Activated CD8-positive, alpha-beta T cell treated with anti-CD3 and anti-CD28 coated beads, Interleukin-2, amount 10 ng/mL, durations not matched to agents 7 days and 5 days (primary cell): ENCODE measurements around the gene SEMA5A. TPM values are rescaled to one million over a fixed set of nuclear protein-coding genes. Genes with fewer than 3 reads are reported as not detected.

Experiments
- ATAC-seq: fragments of 150-1000 bp; cut with Tn5 transposase; one replicate; pipeline ENCODE4 v1.10.0; 2021; ENCODE audit warnings: moderate library complexity
- CTCF ChIA-PET: fragments of 350-600 bp; sonication (Branson Sonifier 250); formaldehyde crosslinking; loops from one replicate; lab custom pipeline; 2021; ENCODE audit warnings: antibody characterized with exemption; lab: Charles Lee
- POLR2A ChIA-PET: fragments of 350-600 bp; sonication (Branson Sonifier 250); formaldehyde crosslinking; loops from one replicate; lab custom pipeline; 2021; ENCODE audit warnings: antibody characterized with exemption; lab: Charles Lee
- DNase-seq: peaks from one replicate; pipeline ENCODE4 v3.0.0-alpha.2; 2020
- H3K27ac Mint-ChIP-seq: one replicate; pipeline ENCODE4 v1.8.0; 2021; ENCODE audit warnings: mild to moderate bottlenecking, mixed read lengths
- H3K27me3 Mint-ChIP-seq: one replicate; pipeline ENCODE4 v1.8.0; 2021; ENCODE audit warnings: low read depth, mixed read lengths
- H3K36me3 Mint-ChIP-seq: one replicate; pipeline ENCODE4 v1.8.0; 2021; ENCODE audit warnings: low read depth, mixed read lengths
- H3K4me1 Mint-ChIP-seq: one replicate; pipeline ENCODE4 v1.8.0; 2021; ENCODE audit warnings: low read depth, mixed read lengths
- H3K4me3 Mint-ChIP-seq: one replicate; pipeline ENCODE4 v1.8.0; 2021; ENCODE audit warnings: mild to moderate bottlenecking, mixed read lengths
- H3K9me3 Mint-ChIP-seq: one replicate; pipeline ENCODE4 v1.8.0; 2022; ENCODE audit warnings: mixed read lengths; ENCODE audit not compliant: insufficient read depth
- total RNA-seq, 2 experiments: library from RNA; stranded (reverse); gene quantifications; one replicate each; pipeline ENCODE4 v1.2.3, GENCODE V29; 2021

The SEMA5A gene
- total RNA-seq, 2 experiments from 2014 or later, result not detected

DNA sequence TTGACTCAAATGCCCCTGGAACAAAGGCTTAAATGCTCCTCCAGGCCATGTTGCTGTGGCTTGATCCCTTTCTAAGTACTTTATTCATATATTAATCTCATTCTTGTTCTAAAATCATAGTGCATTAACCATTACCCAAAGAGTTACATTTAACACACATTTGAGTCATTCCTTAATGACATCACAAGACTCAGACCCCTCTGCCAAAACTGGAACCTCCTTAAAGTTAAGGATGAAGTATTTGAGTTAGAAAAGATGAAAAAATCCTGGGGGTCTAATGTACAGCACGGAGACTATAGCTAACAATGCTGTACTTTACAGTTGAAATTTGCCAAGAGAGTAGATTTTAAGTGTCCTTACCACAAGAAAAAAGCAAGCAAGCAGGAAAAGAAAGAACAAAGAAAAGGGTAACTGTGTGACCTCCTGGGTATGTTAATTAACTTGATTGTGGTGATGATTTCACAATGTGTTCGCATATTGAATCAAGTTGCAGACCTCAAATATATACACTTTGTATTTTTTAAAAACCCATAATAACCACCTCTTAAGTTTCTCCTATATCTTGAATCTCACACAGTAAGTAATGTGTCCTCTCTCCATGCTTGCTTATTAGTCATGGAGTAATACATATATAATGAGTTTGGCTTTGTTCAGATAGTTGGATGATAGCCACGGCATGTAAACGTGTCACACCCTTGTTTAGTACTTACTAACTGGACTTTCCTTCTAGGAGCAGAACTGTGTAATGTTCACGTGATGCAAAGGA is 376.9 kb downstream of the SEMA5A start:
- POLR2A ChIA-PET, result no interaction called here
- Mint-ChIP-seq H3K27me3 (no peaks in the 10 kb centered on the region), H3K27ac (no peak overlapping the region), H3K36me3 (no peaks in the 10 kb centered on the region), H3K9me3 (no peaks in the 10 kb centered on the region), H3K4me3 (no peak overlapping the region), H3K4me1 (no peaks in the 10 kb centered on the region)
- ATAC-seq (no peak), DNase-seq (no peak)
- CTCF ChIA-PET, result no interaction called here

DNA sequence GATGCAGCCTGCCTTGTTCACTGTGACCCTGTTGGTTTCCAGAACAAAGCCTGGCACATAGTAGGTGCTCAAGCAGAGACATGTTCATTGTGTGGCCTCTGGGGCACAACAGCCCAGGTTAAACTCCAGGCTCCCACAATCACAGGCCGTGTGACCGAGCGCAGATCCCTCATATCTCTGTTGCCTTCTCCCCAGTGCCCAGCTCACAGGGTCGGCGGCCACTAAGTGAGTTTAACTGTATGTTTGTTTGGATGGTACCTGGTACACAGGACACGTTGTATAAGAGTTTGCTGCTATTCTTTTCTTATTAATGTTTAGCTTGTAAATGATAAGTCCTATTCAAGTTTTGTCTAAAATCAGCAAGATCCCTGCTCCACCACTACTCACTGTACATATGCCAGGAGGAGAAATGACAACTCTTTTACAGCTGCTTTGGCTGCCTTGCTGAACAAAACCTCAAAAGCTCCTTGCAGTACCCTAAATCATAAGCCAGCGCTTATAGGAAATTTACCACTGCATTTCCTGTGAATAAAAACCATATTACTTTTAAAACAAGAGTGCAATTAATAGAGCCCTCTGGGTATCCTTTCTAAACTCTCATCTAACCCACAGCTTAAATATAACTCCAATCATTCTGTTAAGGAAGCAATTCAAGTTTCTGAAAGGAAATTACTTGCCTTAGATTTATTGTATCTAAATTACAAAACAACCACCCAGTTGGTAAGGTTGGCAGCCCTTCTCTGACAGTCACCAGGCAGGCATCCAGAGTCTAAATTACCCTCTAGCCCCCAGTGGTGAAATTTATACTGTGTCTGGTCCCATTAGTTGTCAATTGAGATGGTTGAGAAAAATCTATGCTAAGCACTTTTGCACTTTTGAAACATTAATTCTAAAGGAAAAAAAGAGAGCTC is 379.4 kb downstream of the SEMA5A start:
- ChIA-PET POLR2A (no interaction called here), CTCF (no interaction called here)
- H3K36me3 Mint-ChIP-seq, result no peaks in the 10 kb centered on the region
- no peak overlapping the region for H3K27ac Mint-ChIP-seq
- H3K27me3 Mint-ChIP-seq, result no peaks in the 10 kb centered on the region
- no peaks in the 10 kb centered on the region for H3K4me1 Mint-ChIP-seq
- DNase-seq, result no peak
- no peak overlapping the region for H3K4me3 Mint-ChIP-seq
- H3K9me3 Mint-ChIP-seq, result no peaks in the 10 kb centered on the region
- no peak for ATAC-seq

DNA sequence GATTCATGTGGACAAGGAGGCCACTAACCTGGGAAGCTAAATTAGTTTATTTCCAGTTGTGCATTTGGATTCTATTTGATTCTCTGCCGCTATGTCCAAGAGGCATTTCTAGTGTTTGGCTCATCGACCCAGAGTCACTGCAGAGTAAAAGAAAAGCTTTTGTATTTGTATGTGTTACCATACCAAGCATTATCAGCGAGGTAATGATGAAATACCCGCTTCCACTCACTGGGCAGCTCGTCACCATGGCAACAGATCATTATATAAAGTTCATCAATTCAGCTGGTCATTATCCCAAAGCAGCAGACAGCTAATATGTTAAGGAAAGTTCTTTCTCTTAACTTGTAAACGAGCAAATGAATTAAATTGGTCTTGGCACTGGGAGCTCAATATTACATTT is 380.3 kb downstream of the SEMA5A start:
- H3K36me3 Mint-ChIP-seq, result no peaks in the 10 kb centered on the region
- no peaks in the 10 kb centered on the region for H3K27me3 Mint-ChIP-seq
- no peak for DNase-seq
- no peaks in the 10 kb centered on the region for H3K4me1 Mint-ChIP-seq
- no peak overlapping the region for H3K4me3 Mint-ChIP-seq
- no peaks in the 10 kb centered on the region for H3K9me3 Mint-ChIP-seq
- H3K27ac Mint-ChIP-seq, result no peak overlapping the region
- ChIA-PET CTCF (no interaction called here), POLR2A (no interaction called here)
- no peak for ATAC-seq

DNA sequence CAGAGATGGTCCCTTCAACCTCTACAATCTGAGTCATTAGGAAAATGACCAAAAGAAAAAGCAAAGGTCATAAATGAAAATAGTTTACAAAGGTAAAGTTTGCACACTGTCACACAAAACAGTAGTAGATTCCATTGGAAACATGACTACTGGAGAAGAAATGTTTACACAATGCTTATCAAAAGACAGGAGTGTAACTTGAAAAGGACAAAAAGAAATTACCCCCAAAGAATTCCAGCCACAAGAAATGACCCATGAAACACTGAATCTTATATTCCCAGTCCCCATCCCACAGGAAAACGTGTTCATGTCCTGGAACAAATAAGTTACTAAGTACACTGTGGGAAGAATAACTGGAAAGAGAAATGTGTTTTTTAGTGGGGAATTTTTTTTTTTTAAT is 385.1 kb downstream of the SEMA5A start:
- ChIA-PET POLR2A (no interaction called here), CTCF (no interaction called here)
- no peak overlapping the region for H3K4me3 Mint-ChIP-seq
- H3K27me3 Mint-ChIP-seq, result no peaks in the 10 kb centered on the region
- H3K36me3 Mint-ChIP-seq, result no peaks in the 10 kb centered on the region
- no peak overlapping the region for H3K27ac Mint-ChIP-seq
- H3K9me3 Mint-ChIP-seq, result peaks cover 5% of the 10 kb centered on the region
- H3K4me1 Mint-ChIP-seq, result no peaks in the 10 kb centered on the region
- ATAC-seq (no peak), DNase-seq (no peak)

DNA sequence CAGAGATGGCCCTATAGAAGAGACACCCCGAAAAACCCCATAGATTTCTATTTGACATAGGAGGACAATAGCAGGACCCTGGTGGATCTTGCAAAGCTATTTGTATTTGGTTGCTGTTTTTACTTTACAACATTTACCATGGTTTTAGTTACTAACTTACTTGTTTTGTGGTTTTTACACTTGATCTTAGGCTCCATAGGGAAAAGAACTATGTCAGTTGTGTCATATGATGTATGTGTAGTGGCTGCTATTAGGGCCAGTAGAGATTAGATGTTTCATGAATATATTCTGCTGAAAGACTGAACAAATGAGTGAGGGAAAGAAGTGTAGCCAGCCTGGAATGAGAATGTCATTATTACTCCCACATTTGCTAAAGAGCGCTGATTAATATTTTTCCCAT is 388.1 kb downstream of the SEMA5A start:
- H3K27me3 Mint-ChIP-seq, result no peaks in the 10 kb centered on the region
- ChIA-PET CTCF (no interaction called here), POLR2A (no interaction called here)
- ATAC-seq (no peak), DNase-seq (no peak)
- no peaks in the 10 kb centered on the region for H3K4me1 Mint-ChIP-seq
- no peaks in the 10 kb centered on the region for H3K36me3 Mint-ChIP-seq
- no peak overlapping the region for H3K4me3 Mint-ChIP-seq
- peaks cover 5% of the 10 kb centered on the region for H3K9me3 Mint-ChIP-seq
- no peak overlapping the region for H3K27ac Mint-ChIP-seq

DNA sequence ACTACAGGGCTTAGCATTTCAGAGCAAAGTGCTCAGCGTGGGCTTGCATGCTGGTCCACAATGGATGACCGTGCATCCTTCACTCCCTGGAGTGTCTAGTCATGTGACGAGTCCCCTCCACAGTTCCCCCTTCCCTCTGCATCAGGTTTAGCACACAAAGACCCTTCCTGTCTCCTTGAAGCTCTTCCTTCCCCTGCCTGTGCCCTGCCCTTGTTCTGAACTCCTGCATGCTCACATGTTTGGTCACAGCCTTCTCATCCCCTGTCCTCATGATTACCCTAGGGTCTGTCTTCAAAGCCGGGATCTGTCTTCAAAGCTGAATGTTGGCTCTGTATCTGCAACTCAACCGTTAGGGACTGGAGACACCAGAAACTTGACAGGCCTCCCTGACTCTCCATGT is 388.9 kb downstream of the SEMA5A start:
- H3K4me3 Mint-ChIP-seq, result no peak overlapping the region
- CTCF ChIA-PET, result no interaction called here
- no peaks in the 10 kb centered on the region for H3K4me1 Mint-ChIP-seq
- no peaks in the 10 kb centered on the region for H3K27me3 Mint-ChIP-seq
- DNase-seq, result no peak
- peaks cover 5% of the 10 kb centered on the region for H3K9me3 Mint-ChIP-seq
- no peak overlapping the region for H3K27ac Mint-ChIP-seq
- H3K36me3 Mint-ChIP-seq, result no peaks in the 10 kb centered on the region
- ATAC-seq, result no peak
- POLR2A ChIA-PET, result no interaction called here

DNA sequence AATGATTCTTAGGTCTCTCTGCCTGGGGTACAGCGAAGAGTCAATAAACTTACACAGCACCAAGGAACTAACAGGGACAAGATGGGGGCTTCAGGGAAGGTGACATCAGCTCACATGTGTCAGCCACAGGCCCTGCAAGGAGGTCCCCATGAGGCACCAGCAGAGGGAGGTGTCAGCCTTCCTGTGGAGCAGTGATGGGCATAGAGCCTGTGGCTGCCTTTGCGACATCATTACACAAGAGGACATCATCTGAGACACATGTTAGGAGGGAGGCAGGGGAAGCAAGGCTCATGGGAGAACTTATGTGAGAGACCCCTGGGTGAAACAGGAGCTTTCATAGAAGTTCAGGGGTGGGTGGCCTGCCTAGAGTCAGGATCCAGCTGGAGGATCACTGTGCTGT is 389.6 kb downstream of the SEMA5A start:
- ATAC-seq (no peak), DNase-seq (no peak)
- peaks cover 5% of the 10 kb centered on the region for H3K9me3 Mint-ChIP-seq
- no peaks in the 10 kb centered on the region for H3K4me1 Mint-ChIP-seq
- no peaks in the 10 kb centered on the region for H3K27me3 Mint-ChIP-seq
- CTCF ChIA-PET, result no interaction called here
- H3K36me3 Mint-ChIP-seq, result no peaks in the 10 kb centered on the region
- H3K27ac Mint-ChIP-seq, result no peak overlapping the region
- POLR2A ChIA-PET, result no interaction called here
- H3K4me3 Mint-ChIP-seq, result no peak overlapping the region

DNA sequence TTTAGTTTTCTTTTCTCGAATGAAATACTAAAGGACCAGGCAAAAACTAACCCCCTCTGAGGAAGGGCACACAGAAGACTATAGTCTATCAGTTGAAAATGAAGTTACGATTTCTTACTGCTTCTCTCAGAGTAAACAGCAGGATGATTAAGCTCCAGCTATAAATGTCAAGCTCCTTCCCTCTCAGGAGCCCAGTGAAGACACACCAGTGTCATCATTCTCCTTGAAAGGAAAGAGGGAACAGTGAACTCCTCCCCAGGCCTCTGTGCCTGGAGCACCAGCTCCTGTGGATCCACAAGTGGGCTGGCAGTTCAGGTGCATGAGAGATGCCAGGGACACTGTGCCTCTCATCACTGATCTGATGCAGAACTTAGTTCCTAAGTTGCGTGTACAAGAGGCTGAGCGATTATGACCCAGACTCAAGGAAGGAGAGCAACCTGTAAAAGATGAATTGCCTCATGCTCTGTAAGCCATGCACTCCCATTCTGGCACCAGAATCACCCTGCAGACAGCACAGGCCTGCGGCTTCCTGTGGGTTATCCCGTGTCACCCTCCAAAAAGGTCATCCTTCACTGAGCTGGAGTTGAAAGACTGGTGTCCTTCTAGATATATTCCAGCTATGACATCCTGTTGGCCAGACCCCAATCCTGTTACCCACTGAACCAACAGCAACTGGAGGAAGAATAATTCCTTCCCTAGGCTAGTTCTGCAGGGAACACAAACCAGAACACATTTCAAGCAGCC is 394.0 kb downstream of the SEMA5A start:
- Mint-ChIP-seq H3K9me3 (no peaks in the 10 kb centered on the region), H3K4me1 (no peaks in the 10 kb centered on the region), H3K27ac (no peak overlapping the region), H3K36me3 (no peaks in the 10 kb centered on the region), H3K4me3 (no peak overlapping the region), H3K27me3 (no peaks in the 10 kb centered on the region)
- DNase-seq (no peak), ATAC-seq (no peak)
- CTCF ChIA-PET, result no interaction called here
- POLR2A ChIA-PET, result no interaction called here

DNA sequence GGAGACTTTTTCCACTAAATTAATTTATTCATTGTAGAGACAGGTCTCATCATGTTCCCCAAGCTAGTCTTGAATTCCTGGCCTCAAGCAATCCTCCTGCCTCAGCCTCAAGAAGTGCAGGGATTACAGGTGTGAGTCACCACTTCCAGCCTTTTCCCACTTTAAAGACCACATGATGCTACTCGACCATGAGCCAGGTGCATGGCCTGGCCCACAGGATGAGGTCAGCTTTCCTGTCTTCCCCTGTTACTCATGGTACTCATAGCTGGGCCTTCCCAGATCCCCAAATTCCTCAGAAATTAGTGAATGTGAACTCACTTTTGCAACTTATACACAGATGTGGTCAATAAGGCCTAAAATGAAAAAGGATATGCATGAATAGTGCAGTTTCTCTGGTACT is 395.9 kb downstream of the SEMA5A start:
- Mint-ChIP-seq H3K9me3 (no peaks in the 10 kb centered on the region), H3K27ac (no peak overlapping the region), H3K4me3 (no peak overlapping the region), H3K4me1 (no peaks in the 10 kb centered on the region), H3K36me3 (no peaks in the 10 kb centered on the region), H3K27me3 (no peaks in the 10 kb centered on the region)
- ChIA-PET POLR2A (no interaction called here), CTCF (no interaction called here)
- DNase-seq, result no peak
- ATAC-seq, result no peak

DNA sequence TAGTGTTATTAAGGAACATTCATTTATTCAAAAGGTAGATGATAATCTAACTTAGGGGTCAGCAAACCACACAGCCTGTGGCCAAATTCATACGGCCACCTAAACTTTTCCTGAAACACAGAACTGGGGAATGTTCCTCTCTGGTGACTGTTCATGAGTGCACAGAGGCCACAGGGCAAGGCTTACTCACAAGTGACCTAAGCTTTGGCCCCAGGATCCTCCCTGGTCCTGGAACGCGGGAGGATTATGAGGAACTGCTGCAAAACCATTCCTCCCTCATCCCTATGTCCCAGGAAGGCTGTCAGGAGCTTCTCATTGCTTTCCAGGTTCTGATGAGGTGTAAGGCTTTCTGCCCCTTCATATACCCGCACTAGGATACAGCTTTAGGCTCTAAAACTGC is 397.6 kb downstream of the SEMA5A start:
- Mint-ChIP-seq H3K27me3 (no peaks in the 10 kb centered on the region), H3K27ac (no peak overlapping the region), H3K36me3 (no peaks in the 10 kb centered on the region), H3K9me3 (no peaks in the 10 kb centered on the region), H3K4me1 (no peaks in the 10 kb centered on the region), H3K4me3 (no peak overlapping the region)
- DNase-seq (no peak), ATAC-seq (no peak)
- ChIA-PET POLR2A (no interaction called here), CTCF (no interaction called here)

DNA sequence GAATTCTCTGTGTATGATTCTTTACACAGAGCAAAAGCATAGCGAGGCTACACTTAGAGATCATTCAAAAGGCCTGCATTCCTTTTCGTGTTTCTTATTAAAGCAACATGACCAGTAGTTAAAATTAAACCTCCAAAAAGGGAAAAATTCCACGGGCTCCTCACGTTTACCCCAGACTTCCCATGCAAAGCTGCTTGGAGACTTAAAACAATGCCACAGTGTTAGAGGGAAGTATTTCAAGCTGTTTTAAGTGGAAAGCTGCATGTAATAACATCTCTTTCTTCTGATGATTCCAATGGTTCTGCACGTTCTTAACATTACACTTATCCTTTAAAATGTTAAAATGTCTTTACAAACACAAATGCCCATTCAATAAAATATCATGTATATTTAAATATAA is 405.2 kb downstream of the SEMA5A start:
- no peaks in the 10 kb centered on the region for H3K36me3 Mint-ChIP-seq
- CTCF ChIA-PET, result no interaction called here
- H3K27me3 Mint-ChIP-seq, result no peaks in the 10 kb centered on the region
- DNase-seq, result no peak
- H3K4me3 Mint-ChIP-seq, result no peak overlapping the region
- no peaks in the 10 kb centered on the region for H3K4me1 Mint-ChIP-seq
- POLR2A ChIA-PET, result no interaction called here
- ATAC-seq, result no peak
- no peaks in the 10 kb centered on the region for H3K9me3 Mint-ChIP-seq
- no peak overlapping the region for H3K27ac Mint-ChIP-seq

DNA sequence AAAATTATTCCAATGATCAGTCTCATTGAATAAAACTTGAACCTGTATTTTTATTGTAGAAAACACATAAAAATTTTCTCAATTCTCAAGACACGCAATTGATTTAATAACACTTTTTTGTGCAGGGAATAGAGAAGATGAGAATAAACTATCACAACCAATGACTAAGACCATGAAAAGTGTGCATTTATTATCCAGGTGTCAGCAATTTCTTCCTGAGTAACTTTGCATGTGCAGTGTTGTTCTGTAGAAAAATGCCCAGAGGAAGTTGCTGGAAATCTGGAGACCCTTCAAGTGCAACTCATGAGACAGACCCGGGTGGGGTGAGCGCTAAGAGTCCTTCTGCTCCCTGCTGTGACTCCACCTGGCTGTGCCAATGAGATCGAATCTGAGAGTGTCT is 405.7 kb downstream of the SEMA5A start:
- Mint-ChIP-seq H3K4me1 (no peaks in the 10 kb centered on the region), H3K4me3 (no peak overlapping the region), H3K36me3 (no peaks in the 10 kb centered on the region), H3K27me3 (no peaks in the 10 kb centered on the region), H3K27ac (no peak overlapping the region), H3K9me3 (no peaks in the 10 kb centered on the region)
- ChIA-PET POLR2A (no interaction called here), CTCF (no interaction called here)
- ATAC-seq (no peak), DNase-seq (no peak)
